ENCODE measurements around the gene DYNLT2B.

DNA sequence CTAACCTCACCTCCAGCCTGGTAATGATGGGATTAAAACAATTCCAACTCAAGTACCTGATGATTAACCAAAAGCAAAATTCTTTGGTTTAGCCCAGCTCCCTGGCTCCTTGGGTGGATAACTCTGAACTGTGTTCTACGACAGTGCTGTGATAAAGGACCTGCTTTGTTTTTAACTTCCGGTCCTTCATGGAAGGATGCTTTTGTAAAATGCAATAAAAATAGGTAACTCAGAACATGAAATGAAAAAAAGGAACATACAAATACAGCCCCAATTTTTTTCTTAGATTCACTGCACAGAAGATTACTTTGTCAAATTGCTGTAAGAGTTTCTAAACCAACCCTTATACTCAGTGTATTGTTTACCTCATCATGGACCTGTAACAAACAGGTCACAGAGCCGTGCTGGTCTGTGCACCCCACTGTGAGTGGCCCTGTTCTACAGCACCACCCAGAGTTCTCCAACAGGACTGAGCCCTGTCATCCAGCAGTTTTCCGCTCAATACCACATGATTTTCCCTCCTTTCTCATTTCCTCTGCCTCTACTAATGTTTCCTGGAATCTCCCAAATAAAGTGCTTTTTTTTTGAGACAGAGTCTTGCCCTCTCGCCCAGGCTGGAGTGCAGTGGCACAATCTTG lies 25.6 kb downstream of the DYNLT2B start:
- TF ChIP-seq EZH2phosphoT487 (IDR thresholded peaks at IDR 0.05; ENCODE audit: low read depth, severe bottlenecking, unreplicated experiment) (no peak), EZH2 (IDR thresholded peaks at IDR 0.05; ENCODE audit: borderline replicate concordance) (no peak)
- TF ChIP-seq, protein P1, sequence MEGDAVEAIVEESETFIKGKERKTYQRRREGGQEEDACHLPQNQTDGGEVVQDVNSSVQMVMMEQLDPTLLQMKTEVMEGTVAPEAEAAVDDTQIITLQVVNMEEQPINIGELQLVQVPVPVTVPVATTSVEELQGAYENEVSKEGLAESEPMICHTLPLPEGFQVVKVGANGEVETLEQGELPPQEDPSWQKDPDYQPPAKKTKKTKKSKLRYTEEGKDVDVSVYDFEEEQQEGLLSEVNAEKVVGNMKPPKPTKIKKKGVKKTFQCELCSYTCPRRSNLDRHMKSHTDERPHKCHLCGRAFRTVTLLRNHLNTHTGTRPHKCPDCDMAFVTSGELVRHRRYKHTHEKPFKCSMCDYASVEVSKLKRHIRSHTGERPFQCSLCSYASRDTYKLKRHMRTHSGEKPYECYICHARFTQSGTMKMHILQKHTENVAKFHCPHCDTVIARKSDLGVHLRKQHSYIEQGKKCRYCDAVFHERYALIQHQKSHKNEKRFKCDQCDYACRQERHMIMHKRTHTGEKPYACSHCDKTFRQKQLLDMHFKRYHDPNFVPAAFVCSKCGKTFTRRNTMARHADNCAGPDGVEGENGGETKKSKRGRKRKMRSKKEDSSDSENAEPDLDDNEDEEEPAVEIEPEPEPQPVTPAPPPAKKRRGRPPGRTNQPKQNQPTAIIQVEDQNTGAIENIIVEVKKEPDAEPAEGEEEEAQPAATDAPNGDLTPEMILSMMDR (IDR thresholded peaks at IDR 0.05; ENCODE audit: poor library complexity) = no peak
